SK-N-MC (cell line): ENCODE data around the gene MEIS2.

Experiments used
- EZH2 ChIP-seq: fragments of 200-600 bp; sonication (generic); IDR thresholded peaks from one replicate; pipeline ENCODE4 v1.6.1; 2017; ENCODE audit warnings: antibody characterized with exemption
- FOXP2 ChIP-seq: optimal IDR thresholded peaks from 2 replicates; pipeline ENCODE3; 2011; ENCODE audit warnings: mild to moderate bottlenecking, moderate library complexity; ENCODE audit not compliant: insufficient read depth; ENCODE audit errors: extremely low read length, control extremely low read depth
- POLR2AphosphoS5 ChIP-seq: IDR thresholded peaks from 2 replicates; pipeline ENCODE4 v1.6.1; 2012; ENCODE audit warnings: mild to moderate bottlenecking, low read depth, low read length, borderline replicate concordance

DNA sequence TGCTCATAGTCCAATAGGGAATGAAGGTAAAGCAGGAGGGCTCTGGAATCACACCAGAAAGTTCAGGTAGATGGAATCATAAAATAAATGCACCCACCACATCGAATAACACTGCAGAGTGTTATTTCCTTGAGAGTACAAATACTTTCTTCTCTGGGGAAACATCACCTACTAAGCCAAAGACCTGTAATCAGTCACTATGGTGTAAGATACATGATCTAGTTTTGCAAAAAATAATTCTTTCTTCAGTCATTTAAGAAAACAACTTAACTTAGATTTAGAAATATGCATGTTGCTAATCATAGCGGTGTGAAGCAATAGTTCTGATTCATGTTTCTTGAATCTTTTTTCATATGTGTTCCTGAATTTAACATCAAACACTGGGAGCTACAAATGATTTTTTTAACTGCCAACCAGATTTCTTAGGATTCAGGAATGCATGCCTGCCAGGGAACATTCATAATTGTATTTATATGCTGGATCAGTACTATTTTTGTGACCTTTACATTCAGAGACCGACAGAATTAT is 40.2 kb upstream of the MEIS2 start:
- TF ChIP-seq FOXP2, result no peak
- no peak for TF ChIP-seq POLR2AphosphoS5
- no peak for TF ChIP-seq EZH2
